Kidney (tissue), 14 donors: ENCODE results near the gene MMS22L. TPM values are rescaled to one million over a fixed set of nuclear protein-coding genes. Genes with fewer than 3 reads are reported as not detected.

Experiments
- DNase-seq, 5 donors: peaks; one replicate each; pipeline ENCODE4 v3.0.0-alpha.2; 2013 to 2020
- FAIRE-seq: peaks from 2 replicates; lab custom pipeline; 2012; peaks lifted over from hg19 to GRCh38; lab: Jason Lieb, UNC
- H3K27ac ChIP-seq, 2 donors: one replicate each; pipeline ENCODE4 v1.7.0; 2013; ENCODE audit warnings: low read depth in 2 of 2, low read length in 2 of 2, inconsistent platforms in 1 of 2
- H3K27me3 ChIP-seq: one replicate; pipeline ENCODE4 v1.7.1; 2013; ENCODE audit warnings: low read length, inconsistent platforms; ENCODE audit not compliant: control insufficient read depth, insufficient read depth
- H3K36me3 ChIP-seq, 3 donors: one replicate each; pipeline versions ENCODE4 v1.7.0 to v1.7.1; 2013; ENCODE audit warnings: low read length in 3 of 3, control low read depth in 1 of 3, inconsistent platforms in 1 of 3; ENCODE audit not compliant: insufficient read depth in 3 of 3, control insufficient read depth in 2 of 3
- H3K4me1 ChIP-seq, 3 donors: one replicate each; pipeline versions ENCODE4 v1.7.0 to v1.7.1; 2013; ENCODE audit warnings: low read length in 3 of 3, inconsistent platforms in 1 of 3, low read depth in 1 of 3; ENCODE audit not compliant: control insufficient read depth in 2 of 3, insufficient read depth in 2 of 3
- H3K4me3 ChIP-seq, 3 donors: one replicate each; pipeline versions ENCODE4 v1.7.0 to v1.8.1; 2013; ENCODE audit warnings: low read length in 3 of 3, control low read depth in 1 of 3, inconsistent platforms in 1 of 3
- H3K9ac ChIP-seq, 3 donors: one replicate each; pipeline versions ENCODE4 v1.7.0 to v1.7.1; 2013; ENCODE audit warnings: low read length in 3 of 3, control low read depth in 1 of 3, inconsistent platforms in 1 of 3
- H3K9me3 ChIP-seq, 3 donors: one replicate each; pipeline versions ENCODE4 v1.7.0 to v1.7.1; 2013; ENCODE audit warnings: low read length in 3 of 3, control low read depth in 1 of 3, inconsistent platforms in 1 of 3; ENCODE audit not compliant: control insufficient read depth in 2 of 3, insufficient read depth in 1 of 3
- CTCF ChIP-seq: IDR thresholded peaks from 3 replicates; pipeline ENCODE4 v1.5.1; 2012; ENCODE audit warnings: mild to moderate bottlenecking, moderate library complexity, borderline replicate concordance; ENCODE audit not compliant: insufficient read depth; ENCODE audit errors: extremely low read depth
- intact Hi-C: fragments of 100-400 bp; cut with DNase I; formaldehyde crosslinking; loops from one replicate; pipeline ENCODE4 v1.11.1; 2022
- polyA plus RNA-seq: library from polyadenylated mRNA; stranded (reverse); fragments of 350-450 nt; fragmentation: Illumina TruSeq; extraction: RNeasy Lipid Tissue Mini Kit (QIAGEN cat#74804); gene quantifications from one replicate; pipeline ENCODE4 v1.2.3, GENCODE V29; 2014; ENCODE audit warnings: low read depth, low replicate concordance; ENCODE audit not compliant: insufficient read depth
- total RNA-seq: library from RNA; stranded (reverse); fragmentation: NEBNext Ultra II Directional; extraction: Animal tissue kit (Norgen Biotek cat#: 25700); gene quantifications from one replicate; pipeline ENCODE4 v1.2.1, GENCODE V29; 2021
- donor health status: control.
- donor health status: control.
- donor health status: control.
- donor health status: control.
- donor health status: control.
- donor health status: DM: yes; HTN: yes; CAD: no.
- donor health status: Normal renal cell carcinoma (clear cell type).

The MMS22L gene
- total and polyA plus RNA-seq, 2 donors from 2014 or later = 1.7 to 9.5 TPM

- Histone ChIP-seq H3K4me3 (no peak overlapping the region), H3K4me1 (no peaks in the 10 kb centered on the region), H3K36me3 (no peaks in the 10 kb centered on the region), H3K27ac (no peak overlapping the region), H3K27me3 (no peaks in the 10 kb centered on the region), H3K9ac (no peak overlapping the region), H3K9me3 (no peaks in the 10 kb centered on the region)
- intact Hi-C loops = no loop called here
- no peak for TF ChIP-seq CTCF
- DNase-seq = no peak
- no peak for FAIRE-seq
Observed at GRCh38 chr6:97154015-97154414, 129.0 kb downstream of the MMS22L start.

- DNase-seq = no peak
- Histone ChIP-seq H3K36me3 (no peaks in the 10 kb centered on the region), H3K9me3 (no peaks in the 10 kb centered on the region), H3K4me3 (no peak overlapping the region), H3K4me1 (no peaks in the 10 kb centered on the region), H3K27me3 (no peaks in the 10 kb centered on the region), H3K27ac (no peak overlapping the region), H3K9ac (no peak overlapping the region)
- intact Hi-C loops = no loop called here
- TF ChIP-seq CTCF = no peak
- FAIRE-seq = no peak
Observed at GRCh38 chr6:97151601-97152000, 131.4 kb downstream of the MMS22L start.

- intact Hi-C loops = no loop called here
- no peak for FAIRE-seq
- Histone ChIP-seq H3K36me3 (no peaks in the 10 kb centered on the region), H3K4me1 (no peaks in the 10 kb centered on the region), H3K27me3 (no peaks in the 10 kb centered on the region), H3K9me3 (no peaks in the 10 kb centered on the region), H3K27ac (no peak overlapping the region), H3K4me3 (no peak overlapping the region), H3K9ac (no peak overlapping the region)
- no peak for DNase-seq
- TF ChIP-seq CTCF = no peak
Observed at GRCh38 chr6:97150932-97151331, 132.1 kb downstream of the MMS22L start.

- Histone ChIP-seq H3K36me3 (no peaks in the 10 kb centered on the region), H3K9me3 (no peaks in the 10 kb centered on the region)
- intact Hi-C loops = no loop called here
Observed at GRCh38 chr6:97147421-97147820, 135.6 kb downstream of the MMS22L start.

More at GRCh38 chr6:97147421-97147820, 135.6 kb downstream of the MMS22L start:
- no peak for FAIRE-seq
- no peak for DNase-seq
- H3K4me3 ChIP-seq = no peak overlapping the region
- no peaks in the 10 kb centered on the region for H3K27me3 ChIP-seq
- TF ChIP-seq CTCF = no peak
- H3K27ac ChIP-seq = no peak overlapping the region
- no peaks in the 10 kb centered on the region for H3K4me1 ChIP-seq
- no peak overlapping the region for H3K9ac ChIP-seq
